Stimulated activated CD8-positive, alpha-beta memory T cell treated with anti-CD3 and anti-CD28 coated beads, Interleukin-12 subunit alpha, Interleukin-12 subunit beta, amount 100 ng/mL, for 24 hours (primary cell): ENCODE data around the gene DCTPP1.
"Not testable (repeated sequence)": the region's sequence is repeated elsewhere in the genome, so short reads cannot be mapped to it uniquely, and the experiment has no call there.

Experiments used
- DNase-seq: peaks from one replicate; pipeline ENCODE4 v3.0.0-alpha.2; 2020; ENCODE audit errors: extremely low read depth

Gene DCTPP1

GRCh38 chr16:30413112-30413806 is 16.6 kb downstream of the DCTPP1 start:
- DNase-seq: no peak

DNA sequence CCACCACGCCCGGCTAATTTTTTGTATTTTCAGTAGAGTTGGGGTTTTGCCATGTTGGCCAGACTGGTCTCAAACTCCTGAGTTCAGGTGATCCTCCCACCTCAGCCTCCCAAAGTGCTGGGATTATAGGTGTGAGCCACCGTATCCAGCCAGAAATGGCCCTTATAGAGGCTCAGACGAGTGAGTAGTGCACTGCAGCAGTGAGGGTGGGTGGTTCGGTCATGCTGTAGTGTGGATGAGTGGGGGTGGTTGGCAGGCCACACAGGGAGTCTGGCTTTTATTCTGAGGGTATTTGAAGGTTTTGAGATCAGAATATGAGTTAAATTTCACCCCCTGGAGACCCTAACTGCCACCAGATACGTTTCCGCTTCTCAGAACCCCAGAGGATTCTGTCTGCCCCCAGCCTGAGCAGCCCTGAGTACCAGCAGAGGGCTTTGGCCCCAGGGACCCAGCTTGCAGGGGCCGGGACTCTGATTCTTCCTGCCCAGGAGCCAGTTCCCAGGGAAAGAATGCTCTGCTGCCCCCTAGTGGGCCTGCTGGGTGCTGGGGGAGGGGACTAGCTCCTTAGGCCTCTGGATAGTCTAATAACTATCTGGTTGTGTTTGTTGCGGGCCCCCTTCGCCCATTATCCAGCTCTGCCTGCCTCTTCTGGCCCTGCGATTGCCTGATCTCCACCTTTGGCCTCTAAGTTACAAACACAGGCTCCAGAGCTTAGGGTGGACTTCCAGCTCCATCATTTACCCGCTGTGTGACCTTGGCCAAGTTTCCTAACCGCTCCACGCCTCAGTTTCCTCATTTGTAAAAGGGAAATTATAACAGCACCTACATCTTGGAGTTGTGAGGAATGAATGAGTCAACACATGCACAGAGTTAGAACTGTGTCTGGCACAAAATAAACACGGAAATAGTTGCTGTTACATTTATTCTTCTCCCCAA is 20.4 kb downstream of the DCTPP1 start:
- peak; percentile 73 for DNase-seq

DNA sequence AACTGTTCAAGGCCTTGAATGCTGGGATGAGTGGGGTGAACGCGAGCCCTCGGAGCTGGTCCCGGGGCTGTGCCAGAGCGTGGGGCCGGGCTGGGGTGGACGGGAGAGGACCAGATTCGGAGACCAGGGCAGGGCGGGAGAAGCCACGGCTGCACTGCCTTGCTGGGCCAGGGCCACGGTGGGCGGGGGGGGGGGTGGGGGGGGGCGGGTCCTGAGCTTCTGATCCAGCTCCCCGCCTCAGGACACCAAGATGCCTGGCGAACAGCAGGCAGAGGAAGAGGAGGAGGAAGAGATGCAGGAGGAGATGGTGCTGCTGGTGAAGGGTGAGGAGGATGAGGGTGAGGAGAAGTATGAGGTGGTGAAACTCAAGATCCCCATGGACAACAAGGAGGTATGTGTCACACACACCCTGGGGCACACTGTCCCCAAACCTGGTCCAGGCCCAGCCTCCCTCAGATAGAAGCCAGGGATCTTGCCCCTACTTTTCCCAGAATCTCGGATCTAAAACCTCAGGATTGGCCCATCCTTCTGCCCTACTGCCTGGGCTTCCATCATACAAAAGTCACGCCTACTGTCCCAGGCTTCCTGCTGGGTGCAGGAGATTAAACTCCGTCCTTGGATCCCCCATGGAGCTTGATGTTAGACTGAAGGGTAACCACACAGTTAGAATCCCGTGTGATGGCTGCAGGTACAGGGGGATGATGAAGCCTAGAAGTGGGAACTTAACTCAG is 21.9 kb downstream of the DCTPP1 start:
- no peak for DNase-seq

DNA sequence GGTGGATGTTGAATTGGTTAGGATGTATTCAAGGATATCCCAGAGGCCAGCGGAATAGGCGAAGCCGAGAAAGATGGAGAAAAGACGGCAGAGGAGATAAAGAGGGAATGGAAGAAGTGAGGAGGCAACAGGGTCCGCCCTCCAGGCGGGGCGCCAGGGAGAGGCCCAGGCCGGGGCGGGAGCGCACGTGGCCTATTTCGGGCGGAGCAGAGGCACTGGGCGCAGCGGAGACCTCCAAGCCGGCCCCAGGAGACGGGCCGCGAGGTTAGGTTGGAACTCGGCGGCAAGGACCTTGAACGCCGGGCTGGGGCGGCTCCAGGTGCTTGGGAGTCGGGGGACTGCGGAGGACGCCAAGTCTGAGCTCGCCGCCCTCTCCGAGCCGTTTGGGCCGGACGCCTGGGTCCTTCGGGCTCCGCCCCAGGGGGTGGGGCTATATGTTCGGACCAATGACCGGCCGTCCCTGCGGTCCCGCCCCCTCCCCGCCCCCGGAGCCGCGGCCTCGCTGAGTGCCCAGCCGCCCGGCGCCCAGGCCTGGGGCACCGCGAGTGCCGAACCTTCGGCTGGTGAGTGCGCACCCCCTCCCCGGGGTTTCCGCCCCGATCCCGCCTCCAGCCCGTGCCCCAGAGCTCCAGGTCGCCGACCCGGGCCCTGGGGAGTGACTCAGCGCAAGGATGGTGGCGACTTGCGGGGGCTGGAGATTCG is 22.6 kb downstream of the DCTPP1 start, which contains the start of gene ZNF771:
Gene ZNF771, plus strand, starts transcription at position 505 of the 702 bp plus-strand sequence. CDS start 448 bp downstream, outside the sequence.
- DNase-seq: peak; percentile 90

DNA sequence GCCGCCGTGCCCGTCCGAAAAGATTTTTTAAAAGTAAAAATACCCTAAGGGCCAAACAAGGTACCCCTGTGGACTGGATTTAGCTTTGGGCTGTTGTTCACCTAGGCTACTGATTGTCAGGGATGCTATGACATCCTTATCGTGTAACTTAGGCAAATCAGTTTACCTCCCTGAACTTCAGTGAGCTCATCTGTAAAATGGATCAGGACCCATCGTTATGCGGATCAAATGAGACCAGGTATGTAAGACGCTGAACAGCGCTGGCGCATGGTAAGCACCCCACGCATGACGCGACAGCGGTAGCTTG is 23.1 kb downstream of the DCTPP1 start:
- no peak for DNase-seq

GRCh38 chr16:30401768-30402425 is 27.9 kb downstream of the DCTPP1 start:
- no peak for DNase-seq

GRCh38 chr16:30399435-30400186 is 30.2 kb downstream of the DCTPP1 start:
- no peak for DNase-seq

GRCh38 chr16:30398661-30399434 is 31.0 kb downstream of the DCTPP1 start:
- no peak for DNase-seq

DNA sequence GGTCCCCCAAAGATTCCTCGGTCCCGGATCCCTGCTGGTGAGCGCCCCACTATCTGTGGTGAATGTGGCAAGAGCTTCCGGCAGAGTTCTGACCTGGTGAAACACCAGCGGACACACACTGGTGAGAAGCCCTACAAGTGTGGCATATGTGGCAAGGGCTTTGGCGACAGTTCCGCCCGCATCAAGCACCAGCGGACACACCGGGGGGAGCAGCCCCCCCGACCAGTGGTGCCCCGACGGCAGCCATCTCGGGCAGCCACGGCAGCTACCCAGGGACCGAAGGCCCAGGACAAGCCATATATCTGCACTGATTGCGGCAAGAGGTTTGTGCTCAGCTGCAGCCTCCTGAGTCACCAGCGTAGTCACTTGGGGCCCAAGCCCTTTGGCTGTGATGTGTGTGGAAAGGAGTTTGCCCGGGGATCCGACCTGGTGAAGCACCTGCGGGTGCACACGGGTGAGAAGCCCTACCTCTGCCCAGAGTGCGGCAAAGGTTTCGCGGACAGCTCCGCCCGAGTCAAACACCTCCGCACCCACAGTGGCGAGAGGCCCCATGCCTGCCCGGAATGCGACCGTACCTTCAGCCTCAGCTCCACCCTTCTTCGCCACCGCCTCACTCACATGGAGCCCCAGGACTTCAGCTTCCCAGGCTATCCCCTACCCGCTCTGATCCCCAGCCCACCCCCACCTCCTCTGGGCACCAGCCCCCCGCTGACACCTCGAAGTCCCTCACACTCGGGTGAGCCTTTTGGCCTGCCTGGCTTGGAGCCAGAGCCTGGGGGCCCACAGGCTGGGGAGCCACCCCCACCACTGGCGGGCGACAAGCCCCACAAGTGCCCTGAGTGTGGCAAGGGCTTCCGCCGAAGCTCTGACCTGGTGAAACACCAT is 31.8 kb downstream of the DCTPP1 start:
- no peak for DNase-seq

GRCh38 chr16:30397056-30397455 is 32.8 kb downstream of the DCTPP1 start:
- no peak for DNase-seq

GRCh38 chr16:30396627-30397026 is 33.2 kb downstream of the DCTPP1 start:
- DNase-seq: not testable (repeated sequence)

GRCh38 chr16:30395992-30396585 is 33.7 kb downstream of the DCTPP1 start:
- no peak for DNase-seq

DNA sequence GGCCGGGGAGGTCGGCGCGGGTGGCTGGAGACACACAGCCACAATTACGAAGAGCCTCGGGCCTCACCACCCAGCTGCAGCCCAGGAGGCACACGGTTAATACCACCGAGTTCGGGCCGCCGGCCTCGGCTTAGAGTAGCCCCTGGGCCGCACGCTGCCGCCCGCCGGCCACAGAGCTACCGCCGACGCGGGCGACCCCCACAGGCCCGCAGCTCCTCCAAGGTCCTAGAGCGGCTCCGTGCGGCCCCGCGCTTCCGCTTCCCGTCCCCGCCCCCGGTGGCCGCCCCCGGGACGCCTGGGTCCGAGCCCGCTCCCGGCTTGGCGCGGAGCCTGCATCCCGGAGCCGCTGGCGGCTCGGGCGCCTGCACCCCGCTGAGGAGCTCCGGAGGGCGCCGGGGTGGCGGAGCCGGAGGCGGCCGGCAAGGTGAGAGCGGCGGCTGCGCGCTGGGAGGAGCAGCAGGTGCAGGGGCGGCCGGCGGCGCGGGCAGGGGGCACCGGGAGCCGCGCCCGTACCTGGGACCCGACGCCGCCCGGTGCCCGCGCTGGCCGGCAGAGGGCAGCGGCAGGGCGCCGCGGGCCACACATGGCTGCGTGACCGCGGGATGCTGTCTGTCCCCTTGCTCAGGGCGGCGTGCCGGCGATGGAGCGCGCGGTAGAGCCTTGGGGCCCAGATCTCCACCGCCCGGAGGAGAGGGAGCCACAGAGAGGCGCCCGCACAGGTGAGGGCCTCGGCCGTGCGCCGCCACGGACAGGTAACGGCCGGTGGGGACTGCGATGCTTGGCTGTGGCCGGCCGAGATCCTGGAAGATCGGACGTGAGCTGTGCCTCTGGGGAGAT is 34.5 kb downstream of the DCTPP1 start, which contains the start of gene ZNF48:
Gene ZNF48, plus strand, starts transcription at position 266 of the 837 bp plus-strand sequence. Its CDS starts 375 bp downstream, at position 641.
- DNase-seq: no peak

- no peak for DNase-seq
Observed at GRCh38 chr16:30394592-30395154, 35.2 kb downstream of the DCTPP1 start.

- no peak for DNase-seq
Observed at GRCh38 chr16:30383521-30383920, 46.3 kb downstream of the DCTPP1 start.

GRCh38 chr16:30382111-30382881 is 47.5 kb downstream of the DCTPP1 start, which contains the start of gene SEPTIN1:
SEPTIN1 (minus strand) TSS chr16:30382561; CDS start chr16:30382542, 19 bp downstream.
- no peak for DNase-seq
